HCT116 (cell line): Measurements from ENCODE around the gene POU6F1. TPM values are rescaled to one million over a fixed set of nuclear protein-coding genes. Genes with fewer than 3 reads are reported as not detected.

Experiments used
- ATAC-seq: fragments of 200-7000 bp; cut with Tn5 transposase; 2 replicates; pipeline ENCODE4 v1.9.1; 2020; ENCODE audit warnings: mild to moderate bottlenecking, moderate library complexity
- BruUV-seq: library from RNA; stranded (reverse); fragments of 400-500 nt; replicated peaks from 2 replicates; lab custom pipeline; 2021; lab: Mats Ljungman, UMichigan
- CTCF ChIA-PET: fragments of 300-600 bp; sonication (Branson Sonifier 250); formaldehyde crosslinking; loops from one replicate; lab custom pipeline; 2021; ENCODE audit warnings: antibody characterized with exemption; lab: Charles Lee
- POLR2A ChIA-PET: fragments of 300-600, 350-600 bp; sonication (Branson Sonifier 250); formaldehyde crosslinking; loops from one replicate; lab custom pipeline; 2021; ENCODE audit warnings: antibody characterized with exemption; lab: Charles Lee
- RAD21 ChIA-PET, 2 experiments: fragments of 300-600 bp; sonication (Branson Sonifier 250); formaldehyde crosslinking; loops; one replicate each; lab custom pipeline; 2023; ENCODE audit warnings: low total read pairs in 2 of 2; ENCODE audit not compliant: uncharacterized antibody in 2 of 2, unreplicated experiment in 2 of 2, low non-redundant PET in 1 of 2; lab: Charles Lee
- DNase-seq: peaks from one replicate; pipeline ENCODE4 v3.0.0-alpha.2; 2010; ENCODE audit warnings: low read depth, low spot score
- H2AFZ ChIP-seq: fragments of 200-600 bp; shearing (Covaris generic), sonication (generic); 2 replicates; pipeline ENCODE4 v1.6.1; 2017; ENCODE audit warnings: low read depth, mixed run types, mixed read lengths, antibody characterized with exemption, low read length; ENCODE audit not compliant: poor library complexity, severe bottlenecking
- H3K27ac ChIP-seq: 2 replicates; pipeline ENCODE4 v1.5.1; 2012; ENCODE audit warnings: low read depth, low read length
- H3K27me3 ChIP-seq: fragments of 200-600 bp; sonication (generic); 2 replicates; pipeline ENCODE4 v1.6.1; 2016; ENCODE audit warnings: mixed run types, low read length, mixed read lengths; ENCODE audit not compliant: insufficient read depth
- H3K36me3 ChIP-seq, 2 experiments: fragments of 200-500 bp in 1 of 2; fragments of 200-600 bp in 1 of 2; sonication (Bioruptor generic) in 1 of 2; sonication (generic) in 1 of 2; 2 replicates each; pipeline versions ENCODE4 v1.5.1 to v1.6.1; 2014 to 2016; ENCODE audit warnings: low read length in 2 of 2, inconsistent platforms in 1 of 2, mixed read lengths in 1 of 2, mixed run types in 1 of 2; ENCODE audit not compliant: insufficient read depth in 2 of 2, control insufficient read depth in 1 of 2
- H3K4me1 ChIP-seq, 2 experiments: fragments of 200-600 bp in 1 of 2; sonication (generic) in 1 of 2; 2 replicates each; pipeline versions ENCODE4 v1.5.1 to v1.6.1; 2012 to 2017; ENCODE audit warnings: low read length in 2 of 2, inconsistent platforms in 1 of 2, mild to moderate bottlenecking in 1 of 2, mixed read lengths in 1 of 2, mixed run types in 1 of 2, moderate library complexity in 1 of 2; ENCODE audit not compliant: insufficient read depth in 2 of 2, control insufficient read depth in 1 of 2
- H3K4me2 ChIP-seq: fragments of 200-600 bp; sonication (generic); 2 replicates; pipeline ENCODE4 v1.6.1; 2017; ENCODE audit warnings: mixed run types, low read length, mixed read lengths
- H3K4me3 ChIP-seq, 2 experiments: fragments of 200-600 bp in 1 of 2; sonication (generic) in 1 of 2; replicated peaks in 1 of 2; 2 replicates each; pipeline ENCODE4 v1.5.1; 2011 to 2016; ENCODE audit warnings: low read length in 2 of 2, control low read depth in 1 of 2, low read depth in 1 of 2, mild to moderate bottlenecking in 1 of 2, mixed read lengths in 1 of 2, mixed run types in 1 of 2
- H3K79me2 ChIP-seq: fragments of 200-600 bp; sonication (generic); 2 replicates; pipeline ENCODE4 v1.6.1; 2017; ENCODE audit warnings: mild to moderate bottlenecking, mixed run types, low read length, moderate library complexity, mixed read lengths; ENCODE audit not compliant: insufficient read depth
- H3K9ac ChIP-seq: fragments of 200-600 bp; sonication (generic); 2 replicates; pipeline ENCODE4 v1.6.1; 2016; ENCODE audit warnings: low read length, mixed read lengths
- H3K9me2 ChIP-seq: fragments of 200-600 bp; sonication (generic), shearing (Covaris generic); 2 replicates; pipeline ENCODE4 v1.6.1; 2017; ENCODE audit warnings: mixed run types, mild to moderate bottlenecking, moderate library complexity; ENCODE audit not compliant: insufficient read depth
- H3K9me3 ChIP-seq, 2 experiments: fragments of 200-500 bp in 1 of 2; fragments of 200-600 bp in 1 of 2; sonication (Bioruptor generic) in 1 of 2; sonication (generic) in 1 of 2; 2 replicates each; pipeline ENCODE4 v1.6.1; 2014 to 2017; ENCODE audit warnings: low read length in 2 of 2, mixed read lengths in 2 of 2, inconsistent platforms in 1 of 2, low read depth in 1 of 2, mild to moderate bottlenecking in 1 of 2, mixed run types in 1 of 2, moderate library complexity in 1 of 2; ENCODE audit not compliant: control insufficient read depth in 1 of 2, insufficient read depth in 1 of 2
- H4K20me1 ChIP-seq: fragments of 200-600 bp; sonication (generic), shearing (Covaris generic); 2 replicates; pipeline ENCODE4 v1.6.1; 2017; ENCODE audit warnings: mixed run types, mild to moderate bottlenecking, moderate library complexity; ENCODE audit not compliant: insufficient read depth
- CTCF ChIP-seq, 3 experiments: fragments of 200-600 bp in 1 of 3; sonication (generic) in 1 of 3; IDR thresholded peaks in 2 of 3; conservative IDR thresholded peaks in 1 of 3; 2 replicates each; pipeline ENCODE4 v1.5.1; 2012 to 2017; ENCODE audit warnings: low read depth in 2 of 3, low read length in 2 of 3, antibody characterized with exemption in 1 of 3, borderline replicate concordance in 1 of 3, control low read depth in 1 of 3, mild to moderate bottlenecking in 1 of 3, mixed read lengths in 1 of 3, mixed run types in 1 of 3, moderate library complexity in 1 of 3; ENCODE audit not compliant: insufficient read depth in 1 of 3
- ELF1 ChIP-seq: IDR thresholded peaks from 2 replicates; pipeline ENCODE4 v1.6.1; 2012; ENCODE audit warnings: low read depth, borderline replicate concordance
- JUND ChIP-seq: IDR thresholded peaks from 2 replicates; pipeline ENCODE4 v1.6.1; 2012
- RAD21 ChIP-seq: IDR thresholded peaks from 2 replicates; pipeline ENCODE4 v1.6.1; 2012; ENCODE audit warnings: low read depth, mild to moderate bottlenecking
- REST ChIP-seq: IDR thresholded peaks from 2 replicates; pipeline ENCODE4 v1.6.1; 2012; ENCODE audit warnings: low read depth
- TCF7L2 ChIP-seq: IDR thresholded peaks from 2 replicates; pipeline ENCODE4 v1.7.0; 2011; ENCODE audit warnings: borderline replicate concordance, inconsistent platforms; ENCODE audit not compliant: insufficient read depth, insufficient read length; ENCODE audit errors: extremely low read depth
- intact Hi-C: fragments of 100-400 bp; cut with micrococcal nuclease; formaldehyde crosslinking; loops from 2 replicates; pipeline ENCODE4 v1.10.0; 2022
- total RNA-seq: library from RNA; stranded (reverse); gene quantifications from one replicate; pipeline ENCODE4 v1.2.1, GENCODE V29; 2021; ENCODE audit not compliant: unreplicated experiment

The POU6F1 gene
- total RNA-seq, 1 experiment from 2014 or later: 6.4 TPM

DNA sequence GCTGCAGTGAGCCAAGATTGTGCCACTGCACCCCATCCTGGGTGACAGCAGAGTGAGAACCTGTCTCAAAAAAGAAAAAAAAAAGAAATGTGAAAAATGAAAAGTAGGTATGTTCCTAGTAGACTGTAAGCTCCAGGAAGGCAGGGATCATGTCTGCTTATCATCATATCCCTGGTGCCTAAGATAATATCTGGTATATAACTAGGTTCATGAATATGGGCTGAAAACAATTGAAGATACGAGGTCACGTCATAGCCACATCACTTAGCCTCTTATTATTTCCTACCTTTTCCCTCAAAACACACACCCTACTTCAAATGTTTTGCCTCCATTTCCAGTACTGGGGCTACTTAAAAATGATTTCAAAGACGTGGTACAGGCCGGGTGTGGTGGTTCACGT lies 3.0 kb downstream of the POU6F1 start (continued):
- TF ChIP-seq REST: no peak

- CTCF ChIA-PET: no interaction called here
Observed at GRCh38 chr12:51210690-51211395, 7.0 kb downstream of the POU6F1 start.

More at GRCh38 chr12:51210690-51211395, 7.0 kb downstream of the POU6F1 start:
- Histone ChIP-seq H3K27me3 (no peaks in the 10 kb centered on the region), H3K4me3 (no peak overlapping the region), H3K9me2 (no peaks in the 10 kb centered on the region), H3K4me2 (no peak overlapping the region), H3K9ac (no peak overlapping the region), H4K20me1 (no peaks in the 10 kb centered on the region), H3K79me2 (no peaks in the 10 kb centered on the region), H3K4me1 (peaks cover 0 to 6% of the 10 kb centered on the region in 2 experiments; a peak in 2 of 4 replicates), H2AFZ (no peak overlapping the region), H3K36me3 (no peaks in the 10 kb centered on the region), H3K27ac (no peak overlapping the region), H3K9me3 (no peaks in the 10 kb centered on the region)
- TF ChIP-seq RAD21: no peak
- TF ChIP-seq TCF7L2: no peak
- no peak for TF ChIP-seq JUND
- no peak for TF ChIP-seq CTCF (IDR thresholded peaks at IDR 0.05 in 2 of 3, conservative IDR thresholded peaks at IDR 0.05 in 1 of 3; ENCODE audit: borderline replicate concordance in 1 of 3, insufficient read depth in 1 of 3, low read depth in 2 of 3, low read length in 2 of 3)
- TF ChIP-seq ELF1: no peak
- intact Hi-C loops: loop anchor here (10.0 kb wide), 1 partner anchor 126 kb away; the partner anchor contains the start of gene CSRNP2
- POLR2A ChIA-PET: no interaction called here
- ATAC-seq (no peak), DNase-seq (no peak)
- RAD21 ChIA-PET: no interaction called here
- no TSS peak for BruUV-seq
